ENCODE data around the gene PRICKLE3.

PRICKLE3 gene

DNA sequence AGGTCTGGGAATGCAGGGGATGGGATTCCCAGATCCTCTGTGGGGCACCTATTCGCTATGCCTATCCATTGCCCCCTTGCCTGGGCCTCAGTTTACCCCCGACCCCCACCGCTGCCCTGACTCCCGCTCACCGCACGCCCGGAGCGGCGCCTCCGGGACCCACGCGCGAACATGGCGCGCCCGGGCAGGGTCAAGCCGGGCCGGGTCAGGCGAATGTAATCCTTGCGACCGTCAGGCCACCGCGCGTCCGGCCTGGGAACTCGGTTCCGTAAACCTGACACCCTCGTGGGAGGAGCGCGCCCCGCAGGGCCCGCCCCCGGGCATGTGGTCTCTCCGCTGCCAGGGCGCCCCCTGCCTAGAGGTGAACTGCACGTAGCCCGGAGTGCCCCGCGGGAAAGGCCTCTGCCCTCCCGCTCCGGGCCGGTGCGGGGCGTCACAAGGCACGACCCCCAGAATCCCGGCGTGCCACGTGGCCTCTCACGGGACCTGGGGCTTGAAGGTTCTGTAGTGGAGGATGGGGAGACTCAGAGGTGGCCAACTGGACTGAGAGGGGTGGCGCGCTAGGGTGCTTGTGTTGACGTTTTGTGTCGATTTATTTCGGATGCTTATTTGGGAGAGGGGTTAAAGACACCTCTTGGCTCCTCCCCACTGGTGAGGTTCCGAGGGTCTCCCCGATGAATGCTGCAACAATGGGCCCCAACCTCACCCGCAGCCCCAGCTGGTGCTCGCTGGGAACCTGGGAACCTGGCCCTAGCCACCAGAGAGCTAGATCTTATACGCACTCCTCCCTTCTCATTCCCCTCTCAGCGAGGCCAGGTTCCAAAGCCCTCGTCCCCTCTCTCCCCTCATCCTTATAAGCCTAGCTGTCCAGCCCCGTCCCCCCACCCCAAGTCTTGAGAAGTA lies at the start of gene PRICKLE3:
PRICKLE3 (minus strand) TSS at position 249 of the 903 bp plus-strand sequence; CDS start at position 173, 76 bp downstream.
- DNase-seq, result peak; percentile 48

GRCh38 chrX:49233887-49234555 lies 47.8 kb upstream of the PRICKLE3 start:
- DNase-seq, result no peak

DNA sequence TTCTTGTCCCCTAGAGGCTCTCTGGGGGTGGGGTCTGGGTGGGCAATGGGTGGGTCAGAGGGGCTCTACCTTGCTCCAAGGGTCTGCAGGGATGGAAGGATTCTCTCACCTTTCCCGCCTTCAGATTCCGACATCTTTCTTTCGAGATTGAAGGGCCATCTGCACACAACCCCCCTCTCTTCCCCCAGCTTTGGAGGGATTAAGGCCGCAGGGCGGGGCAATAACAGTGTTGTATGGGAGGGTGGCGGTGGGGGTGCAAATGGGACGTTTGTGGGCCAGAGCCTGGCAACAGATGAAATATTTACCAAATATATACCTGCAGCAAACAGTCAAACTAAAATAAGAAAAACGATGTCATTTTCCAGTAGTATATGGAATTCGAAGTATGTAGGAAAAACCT lies 47.0 kb upstream of the PRICKLE3 start, which contains the start of gene CACNA1F:
CACNA1F (minus strand) TSS at position 165 of the 400 bp plus-strand sequence; CDS start at position 134, 31 bp downstream.
- DNase-seq, result no peak

DNA sequence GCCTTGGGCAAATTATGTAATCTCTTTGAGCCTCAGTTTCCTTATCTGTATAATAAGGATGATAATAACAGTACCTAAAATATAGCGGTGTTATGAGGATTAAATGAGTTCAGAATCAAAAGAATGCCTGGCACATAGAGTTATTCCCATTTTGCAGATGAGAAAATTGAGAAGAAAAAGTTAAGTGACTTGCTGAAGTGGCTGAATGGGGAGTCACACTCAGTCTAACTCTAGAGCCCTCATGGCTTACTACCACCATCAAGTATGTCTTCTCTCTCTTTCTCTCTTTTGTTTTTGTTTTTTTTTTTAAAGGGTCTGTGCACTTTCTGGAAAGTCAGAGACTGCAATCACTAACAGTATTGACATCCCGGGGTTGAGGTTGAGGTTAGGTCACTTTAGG lies 46.4 kb upstream of the PRICKLE3 start:
- no peak for DNase-seq

- no peak for DNase-seq
These were observed 45.3 kb upstream of the PRICKLE3 start for GRCh38 chrX:49231333-49232000.

DNA sequence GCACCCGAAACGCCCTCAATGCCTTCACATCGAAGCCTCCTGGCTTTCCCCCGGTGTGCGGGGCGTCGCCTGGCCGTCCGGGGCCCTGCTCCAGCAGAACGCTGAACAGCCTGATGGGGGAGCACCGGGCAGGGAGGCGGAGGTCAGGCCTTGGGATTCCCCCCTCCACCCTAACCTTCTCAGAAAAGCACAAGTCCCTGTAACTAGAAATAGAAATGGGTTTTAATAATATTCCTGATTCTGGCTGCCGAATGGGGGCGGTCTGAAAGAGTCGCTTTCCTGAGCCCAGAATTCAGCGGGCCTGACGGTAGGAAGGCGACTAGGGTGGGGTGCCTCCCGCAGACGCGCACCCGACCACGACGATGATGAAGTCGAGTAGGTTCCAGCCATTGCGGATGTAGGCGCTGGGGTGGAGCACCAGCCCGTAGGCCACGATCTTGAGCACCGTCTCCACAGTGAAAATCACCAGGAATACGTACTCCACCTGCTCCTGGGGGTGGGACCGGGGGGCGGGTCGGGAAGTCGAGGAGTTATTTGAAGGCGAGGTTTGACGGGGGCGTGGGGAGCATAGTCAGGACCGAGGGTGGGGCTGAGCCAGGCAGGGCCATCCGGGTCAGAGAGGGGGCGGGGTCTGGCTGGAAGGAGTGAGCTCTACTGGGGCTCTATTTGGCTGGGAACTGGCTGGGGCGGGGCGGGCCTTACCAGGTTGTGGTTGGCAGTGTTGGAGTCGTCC lies 44.5 kb upstream of the PRICKLE3 start:
- peak; percentile 7 for DNase-seq

- no peak for DNase-seq
These were observed 42.0 kb upstream of the PRICKLE3 start for GRCh38 chrX:49228185-49228584.

- no peak for DNase-seq
These were observed 41.6 kb upstream of the PRICKLE3 start for GRCh38 chrX:49227726-49228125.

- peak; percentile 40 for DNase-seq
These were observed 40.8 kb upstream of the PRICKLE3 start for GRCh38 chrX:49226946-49227345.

DNA sequence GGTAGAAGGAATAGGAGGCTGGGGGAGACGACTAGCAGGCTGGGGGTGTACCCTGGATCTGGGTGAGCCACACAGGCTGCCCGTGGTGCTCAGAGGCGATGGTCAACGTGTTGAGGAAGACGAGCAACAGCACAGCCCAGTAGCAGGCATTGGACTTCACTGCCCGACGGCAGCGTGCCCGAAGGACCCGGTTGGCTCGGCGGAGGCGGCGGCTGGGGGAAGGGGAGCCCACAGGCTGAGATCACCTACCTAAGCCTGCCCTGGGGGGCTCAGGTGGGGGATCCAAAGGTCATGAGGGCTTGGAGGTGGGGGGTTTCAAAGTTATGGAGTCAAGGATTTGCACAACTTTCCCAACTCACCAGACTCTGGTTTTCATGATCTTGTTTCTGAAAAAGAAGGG lies 39.7 kb upstream of the PRICKLE3 start:
- DNase-seq, result no peak

DNA sequence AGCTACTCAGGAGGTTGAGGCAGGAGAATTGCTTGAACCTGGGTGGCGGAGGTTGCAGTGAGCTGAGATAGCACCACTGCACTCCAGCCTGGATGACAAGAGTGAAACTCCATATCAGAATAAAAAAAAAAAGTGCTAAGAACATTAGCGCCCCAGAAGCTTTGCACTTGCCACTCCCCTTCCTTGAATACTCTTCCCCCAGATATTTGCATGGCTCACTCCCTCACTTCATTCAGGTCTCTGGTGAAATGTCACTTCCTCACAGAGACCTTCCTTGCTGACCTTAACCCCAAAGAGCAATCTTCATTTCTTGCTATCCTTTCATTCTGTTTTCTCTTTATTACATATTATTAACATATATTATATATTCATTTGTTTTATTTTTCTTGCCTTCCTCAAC lies 35.7 kb upstream of the PRICKLE3 start:
- DNase-seq, result no peak

DNA sequence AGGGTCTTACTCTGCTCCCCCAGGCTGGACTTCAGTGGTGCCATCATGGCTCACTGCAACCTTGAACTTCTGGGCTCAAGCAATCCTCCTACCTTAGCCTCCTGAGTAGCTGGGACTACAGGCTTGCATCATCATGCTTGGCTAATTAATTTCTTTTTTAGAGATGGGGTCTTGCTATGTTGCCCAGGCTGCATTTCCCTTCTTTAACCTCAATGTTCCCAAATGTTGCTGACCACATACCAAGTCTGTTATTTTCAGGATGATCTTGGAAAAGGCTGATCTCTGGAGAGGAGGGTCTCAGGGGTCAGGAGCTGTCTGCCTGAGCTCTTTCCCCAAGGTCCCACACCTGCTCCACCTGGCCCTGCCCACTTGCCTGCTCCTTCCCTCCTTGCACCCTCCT lies 33.9 kb upstream of the PRICKLE3 start:
- DNase-seq, result no peak

- DNase-seq, result no peak
These were observed 28.9 kb upstream of the PRICKLE3 start for GRCh38 chrX:49214996-49215526.

DNA sequence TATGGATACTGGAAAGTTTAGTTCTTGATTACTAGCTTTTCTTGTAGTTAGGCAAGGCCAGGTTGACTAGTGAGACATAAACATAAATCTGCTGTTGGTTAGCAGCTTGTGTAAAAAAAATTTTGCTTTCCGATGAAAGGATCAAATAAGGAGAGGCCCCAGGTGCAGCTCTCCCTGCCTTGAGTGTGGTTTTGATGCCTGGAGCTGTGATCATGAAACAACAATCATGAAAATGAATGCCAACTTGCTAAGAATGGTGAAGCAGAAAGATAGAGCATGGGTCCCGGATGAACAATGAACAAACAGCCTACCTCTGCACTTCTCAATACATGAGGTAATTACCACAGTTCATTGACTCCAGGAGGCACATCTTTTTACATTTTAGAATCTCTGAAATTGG lies 28.2 kb upstream of the PRICKLE3 start:
- no peak for DNase-seq

GRCh38 chrX:49212861-49213260 lies 26.7 kb upstream of the PRICKLE3 start:
- DNase-seq, result no peak

- no peak for DNase-seq
These were observed 26.0 kb upstream of the PRICKLE3 start for GRCh38 chrX:49212209-49212608.

DNA sequence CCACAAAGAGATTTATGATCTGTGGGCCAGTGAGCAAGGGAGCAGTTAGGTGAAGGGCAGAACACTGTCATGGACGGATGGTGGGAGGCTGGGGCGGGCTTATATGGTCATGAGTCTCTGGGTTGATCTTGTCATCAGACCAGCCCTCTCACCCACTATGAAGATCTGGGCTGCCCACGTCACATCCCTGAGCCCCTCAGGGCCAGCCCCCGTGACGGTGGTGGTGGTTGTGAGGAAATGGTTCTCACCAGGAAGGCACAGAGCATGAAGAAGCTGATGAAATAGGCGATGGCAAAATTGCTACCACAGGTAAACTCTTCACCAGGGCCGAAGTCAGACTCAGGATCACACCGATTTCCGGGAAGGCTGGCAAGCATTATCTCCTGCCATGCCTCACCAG lies 24.9 kb upstream of the PRICKLE3 start:
- no peak for DNase-seq

- no peak for DNase-seq
These were observed 24.2 kb upstream of the PRICKLE3 start for GRCh38 chrX:49210406-49210805.

- DNase-seq, result no peak
These were observed 23.5 kb upstream of the PRICKLE3 start for GRCh38 chrX:49209434-49210251.

GRCh38 chrX:49208399-49208798 lies 22.2 kb upstream of the PRICKLE3 start:
- DNase-seq, result no peak

- DNase-seq, result no peak
These were observed 20.4 kb upstream of the PRICKLE3 start for GRCh38 chrX:49206543-49206942.

DNA sequence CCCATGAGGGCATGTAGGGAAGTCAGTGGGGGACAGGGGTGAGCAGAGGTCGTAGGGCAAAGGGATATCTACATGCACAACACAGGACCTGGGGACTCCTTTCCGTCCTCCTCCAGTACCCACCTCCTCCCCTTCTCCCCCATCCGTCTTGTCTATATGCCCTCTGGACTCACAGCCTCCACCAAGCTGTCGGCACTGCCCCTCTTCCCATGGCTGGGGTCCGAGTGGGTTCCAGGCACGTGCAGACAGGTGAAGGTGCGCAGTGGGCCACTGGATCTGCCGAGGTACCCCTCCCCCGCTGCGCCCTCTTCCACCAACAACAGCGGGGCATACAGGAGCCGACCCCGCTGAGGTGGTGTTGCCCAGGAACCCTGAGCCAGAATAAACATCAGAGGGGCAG lies 19.3 kb upstream of the PRICKLE3 start:
- DNase-seq, result no peak

All from NCI-H2029 (cell line).